IPS-18a (cell line): ENCODE data around the gene ADGRE2.
"Not testable (repeated sequence)": the region's sequence is repeated elsewhere in the genome, so short reads cannot be mapped to it uniquely, and the experiment has no call there.

Experiments used
- H3K27ac ChIP-seq: one replicate; pipeline ENCODE4 v1.5.1; 2013; ENCODE audit warnings: low read length
- H3K27me3 ChIP-seq: one replicate; pipeline ENCODE4 v1.6.1; 2013; ENCODE audit warnings: mild to moderate bottlenecking, low read length; ENCODE audit not compliant: control insufficient read depth, insufficient read depth
- H3K36me3 ChIP-seq: one replicate; pipeline ENCODE4 v1.6.1; 2013; ENCODE audit warnings: low read depth, low read length; ENCODE audit not compliant: control insufficient read depth
- H3K4me1 ChIP-seq: one replicate; pipeline ENCODE4 v1.6.1; 2013; ENCODE audit warnings: low read depth, low read length; ENCODE audit not compliant: control insufficient read depth
- H3K4me3 ChIP-seq: one replicate; pipeline ENCODE4 v1.5.1; 2013; ENCODE audit warnings: low read length
- H3K9ac ChIP-seq: one replicate; pipeline ENCODE4 v1.6.1; 2013; ENCODE audit warnings: mild to moderate bottlenecking, low read length, moderate library complexity
- H3K9me3 ChIP-seq: one replicate; pipeline ENCODE4 v1.6.1; 2013; ENCODE audit warnings: low read depth, low read length; ENCODE audit not compliant: control insufficient read depth

Gene ADGRE2

DNA sequence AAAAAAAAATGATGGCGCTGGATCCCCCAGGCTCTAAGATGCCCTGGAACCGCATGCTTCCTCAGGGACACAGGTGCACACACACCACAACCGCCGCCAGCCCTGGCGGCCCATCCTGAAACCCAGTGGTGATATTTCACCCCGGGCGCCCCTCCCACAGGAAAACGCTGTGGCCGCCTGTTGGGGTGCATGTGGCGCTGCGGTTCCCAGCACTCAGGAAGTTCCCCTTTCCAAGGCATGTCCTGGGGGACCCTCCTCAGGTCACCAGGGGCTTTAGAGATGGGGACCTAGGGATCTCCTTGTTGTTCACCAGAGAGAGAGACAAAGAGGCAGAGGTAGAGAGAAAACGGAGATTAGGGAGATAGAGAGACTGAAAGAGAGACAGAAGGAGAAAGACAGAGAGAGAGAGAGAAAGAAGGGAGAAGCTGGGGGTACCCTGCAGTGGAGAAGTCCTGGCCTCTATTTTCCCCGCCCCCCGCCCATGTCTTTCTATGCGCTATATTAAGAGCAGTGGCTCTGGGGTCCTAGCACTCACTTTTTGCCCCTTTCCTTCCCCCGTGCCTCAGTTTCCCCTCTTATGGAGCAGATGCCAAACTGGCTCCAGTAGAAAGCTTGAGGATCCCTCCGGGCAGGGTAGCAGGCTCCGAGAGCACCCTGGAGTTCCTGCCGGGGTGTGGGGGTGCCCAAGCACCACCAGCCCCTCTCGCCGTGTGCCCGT is 2.3 kb downstream of the ADGRE2 start:
- Histone ChIP-seq H3K9ac (peak overlapping the region; percentile 37), H3K27me3 (peaks cover 12% of the 10 kb centered on the region), H3K27ac (no peak overlapping the region), H3K4me1 (no peaks in the 10 kb centered on the region), H3K4me3 (peak overlapping the region; percentile 55), H3K9me3 (no peaks in the 10 kb centered on the region), H3K36me3 (no peaks in the 10 kb centered on the region)

DNA sequence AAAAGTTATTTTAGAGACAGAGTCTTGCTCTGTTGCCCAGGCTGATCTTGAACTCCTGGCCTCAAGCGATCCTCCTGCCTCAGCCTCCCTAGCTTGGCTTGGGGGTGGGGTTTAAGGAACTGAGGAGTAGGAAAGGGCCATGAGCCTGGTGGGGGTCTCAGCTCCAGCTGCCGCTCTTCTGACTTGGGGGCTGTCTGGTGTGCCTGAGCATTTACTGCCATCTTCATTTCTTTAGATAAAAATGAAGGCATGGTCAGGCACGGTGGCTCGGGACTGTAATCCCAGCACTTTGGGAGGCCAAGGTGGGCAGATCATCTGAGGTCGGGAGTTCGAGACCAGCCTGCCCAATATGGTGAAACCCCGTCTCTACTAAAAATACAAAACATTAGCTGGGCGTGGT is 3.0 kb downstream of the ADGRE2 start:
- H3K27me3 ChIP-seq, result peaks cover 12% of the 10 kb centered on the region
- not testable (repeated sequence) for H3K4me1 ChIP-seq, H3K36me3 ChIP-seq, H3K9ac ChIP-seq, H3K9me3 ChIP-seq, H3K27ac ChIP-seq
- H3K4me3 ChIP-seq, result peak overlapping the region; percentile 55

GRCh38 chr19:14774373-14774772 is 4.0 kb downstream of the ADGRE2 start:
- Histone ChIP-seq H3K36me3 (no peaks in the 10 kb centered on the region), H3K9me3 (no peaks in the 10 kb centered on the region), H3K4me1 (no peaks in the 10 kb centered on the region), H3K27me3 (peaks cover 12% of the 10 kb centered on the region), H3K27ac (no peak overlapping the region), H3K4me3 (no peak overlapping the region), H3K9ac (no peak overlapping the region)

GRCh38 chr19:14773722-14774121 is 4.6 kb downstream of the ADGRE2 start:
- not testable (repeated sequence) for H3K27ac ChIP-seq, H3K9ac ChIP-seq, H3K36me3 ChIP-seq, H3K9me3 ChIP-seq, H3K4me3 ChIP-seq, H3K4me1 ChIP-seq
- H3K27me3 ChIP-seq, result peaks cover 12% of the 10 kb centered on the region

DNA sequence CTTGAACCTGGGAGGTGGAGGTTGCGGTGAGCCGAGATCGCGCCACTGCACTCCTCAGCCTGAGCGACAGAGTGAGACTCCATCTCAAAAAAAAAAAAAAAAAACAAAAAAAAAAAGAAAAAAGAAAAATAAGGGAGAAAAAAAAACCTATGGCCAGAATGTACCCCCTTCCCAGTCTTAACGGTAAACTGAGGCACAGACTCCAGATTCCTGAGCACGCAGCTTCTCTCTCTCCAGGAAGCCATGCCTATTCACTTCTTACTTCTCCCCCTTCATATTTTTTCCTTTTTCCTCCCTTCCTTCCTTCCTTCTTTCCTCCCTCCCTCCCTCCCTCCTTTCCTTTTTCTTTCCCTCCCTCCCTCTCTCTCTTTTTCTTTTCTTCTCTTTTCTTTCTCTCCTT is 5.4 kb downstream of the ADGRE2 start:
- Histone ChIP-seq H3K27me3 (peaks cover 12% of the 10 kb centered on the region), H3K9me3 (no peaks in the 10 kb centered on the region), H3K4me3 (no peak overlapping the region), H3K36me3 (no peaks in the 10 kb centered on the region), H3K4me1 (no peaks in the 10 kb centered on the region), H3K27ac (no peak overlapping the region), H3K9ac (no peak overlapping the region)

DNA sequence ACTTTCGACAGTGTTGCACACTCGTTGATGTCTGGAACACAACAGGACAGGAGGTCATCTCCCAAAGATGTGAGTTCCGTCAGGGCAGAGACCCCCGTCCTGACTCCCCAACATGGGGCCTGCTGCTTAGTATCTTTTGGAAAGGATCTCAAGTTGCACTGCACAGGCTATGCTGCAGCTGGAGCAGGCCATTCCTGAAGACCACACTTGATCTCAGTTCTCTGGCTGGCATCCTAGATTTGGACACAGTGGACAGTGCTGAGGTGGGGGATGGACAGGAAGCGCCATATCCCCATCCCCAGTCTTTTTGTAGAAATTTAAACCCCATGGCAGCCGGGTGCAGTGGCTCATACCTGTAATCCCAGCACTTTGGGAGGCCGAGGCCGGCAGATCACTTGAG is 5.9 kb downstream of the ADGRE2 start:
- no peaks in the 10 kb centered on the region for H3K9me3 ChIP-seq
- no peaks in the 10 kb centered on the region for H3K4me1 ChIP-seq
- H3K36me3 ChIP-seq, result no peaks in the 10 kb centered on the region
- H3K27me3 ChIP-seq, result peaks cover 12% of the 10 kb centered on the region
- no peak overlapping the region for H3K4me3 ChIP-seq
- no peak overlapping the region for H3K27ac ChIP-seq
- no peak overlapping the region for H3K9ac ChIP-seq

- Histone ChIP-seq H3K27me3 (peaks cover 10% of the 10 kb centered on the region), H3K4me3 (no peak overlapping the region), H3K36me3 (no peaks in the 10 kb centered on the region), H3K4me1 (no peaks in the 10 kb centered on the region), H3K9me3 (no peaks in the 10 kb centered on the region), H3K9ac (no peak overlapping the region), H3K27ac (no peak overlapping the region)
Measured at GRCh38 chr19:14770944-14771839, 7.2 kb downstream of the ADGRE2 start.

DNA sequence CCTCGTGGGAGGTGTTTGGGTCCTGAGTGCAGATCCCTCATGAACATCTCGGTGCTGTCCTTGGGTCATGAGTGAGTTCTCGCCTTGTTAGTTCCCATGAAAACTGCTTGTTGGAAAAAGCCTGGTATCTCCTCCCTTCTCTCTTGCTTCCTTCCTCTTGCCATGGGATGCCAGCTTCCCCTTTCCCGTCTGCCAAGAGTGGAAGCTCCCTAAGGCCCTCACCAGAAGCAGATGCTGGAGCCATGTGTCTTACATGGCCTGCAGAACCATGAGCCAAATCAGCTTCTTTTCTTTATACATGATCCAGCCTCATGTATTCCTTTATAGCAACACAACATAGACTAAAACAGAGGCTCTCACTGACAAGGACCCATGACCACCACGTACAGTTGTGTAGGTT is 8.2 kb downstream of the ADGRE2 start:
- no peaks in the 10 kb centered on the region for H3K4me1 ChIP-seq
- no peak overlapping the region for H3K9ac ChIP-seq
- H3K27me3 ChIP-seq, result no peaks in the 10 kb centered on the region
- H3K36me3 ChIP-seq, result no peaks in the 10 kb centered on the region
- H3K27ac ChIP-seq, result no peak overlapping the region
- no peak overlapping the region for H3K4me3 ChIP-seq
- no peaks in the 10 kb centered on the region for H3K9me3 ChIP-seq

DNA sequence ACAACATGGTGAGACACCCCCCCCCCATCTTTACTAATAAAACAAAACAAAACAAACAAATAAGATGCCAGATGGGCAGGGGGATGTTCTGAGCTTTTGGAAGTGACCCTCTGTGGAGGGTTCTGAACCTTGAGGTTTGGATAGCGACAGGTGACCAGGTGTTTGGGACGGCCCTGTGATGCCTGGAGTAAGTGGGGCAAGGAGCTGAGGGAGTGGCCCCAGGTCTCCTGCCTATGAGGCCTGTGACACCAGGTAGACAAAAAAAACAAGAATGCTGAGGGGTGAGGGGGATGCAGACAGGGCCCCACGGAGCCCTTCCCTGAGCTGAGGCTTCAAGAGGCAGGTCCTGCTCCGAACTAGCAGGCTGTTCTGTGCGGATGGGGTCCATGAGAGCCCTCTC is 9.2 kb downstream of the ADGRE2 start:
- no peaks in the 10 kb centered on the region for H3K27me3 ChIP-seq
- H3K4me1 ChIP-seq, result no peaks in the 10 kb centered on the region
- no peak overlapping the region for H3K4me3 ChIP-seq
- H3K27ac ChIP-seq, result no peak overlapping the region
- no peak overlapping the region for H3K9ac ChIP-seq
- H3K9me3 ChIP-seq, result no peaks in the 10 kb centered on the region
- H3K36me3 ChIP-seq, result no peaks in the 10 kb centered on the region

DNA sequence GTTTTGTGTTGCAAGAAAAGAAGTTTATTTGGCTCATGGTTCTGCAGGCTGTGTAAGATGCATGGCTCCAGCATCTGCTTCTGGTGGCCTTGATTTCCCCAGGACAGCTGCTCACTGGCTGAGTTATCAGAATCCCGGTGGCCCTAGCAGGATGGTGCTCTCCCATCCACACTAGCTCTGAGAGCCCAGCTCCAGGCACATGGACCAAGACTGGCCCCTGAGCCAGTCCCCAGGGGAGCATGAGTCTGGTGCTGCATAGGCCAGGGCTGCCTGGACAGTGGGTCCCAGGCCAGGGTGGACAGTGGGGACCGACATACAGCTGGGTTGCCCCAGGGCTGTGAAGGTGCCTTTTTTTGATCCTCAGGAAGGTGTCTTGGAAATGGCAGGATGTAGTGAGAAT is 10.4 kb downstream of the ADGRE2 start:
- Histone ChIP-seq H3K9me3 (no peaks in the 10 kb centered on the region), H3K36me3 (no peaks in the 10 kb centered on the region), H3K4me3 (no peak overlapping the region), H3K4me1 (no peaks in the 10 kb centered on the region), H3K27ac (no peak overlapping the region), H3K27me3 (no peaks in the 10 kb centered on the region), H3K9ac (no peak overlapping the region)

DNA sequence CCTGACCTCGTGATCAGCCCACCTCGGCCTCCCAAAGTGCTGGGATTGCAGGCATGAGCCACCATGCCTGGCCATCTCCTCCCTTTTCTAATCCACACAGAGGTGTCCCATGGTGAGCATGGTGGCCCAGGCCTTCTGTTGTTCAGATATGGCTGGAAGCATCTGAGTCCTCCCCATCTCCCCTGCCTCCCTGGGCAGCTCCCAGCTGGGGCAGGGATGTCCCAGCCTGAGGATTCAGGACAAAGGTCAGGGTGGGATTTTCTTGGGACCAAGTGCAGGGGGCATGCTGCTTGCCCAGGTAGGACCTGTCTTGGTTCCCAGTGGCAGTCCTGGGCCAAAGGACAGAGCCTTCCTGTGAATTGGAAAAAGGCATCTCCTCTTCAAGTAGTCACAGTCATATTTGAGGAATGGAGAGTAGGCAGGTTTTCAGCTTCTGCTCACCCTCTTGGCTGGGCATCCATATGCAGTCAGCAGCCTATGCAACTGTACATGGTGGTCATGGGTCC is 10.8 kb downstream of the ADGRE2 start:
- H3K27me3 ChIP-seq, result no peaks in the 10 kb centered on the region
- no peaks in the 10 kb centered on the region for H3K9me3 ChIP-seq
- no peak overlapping the region for H3K4me3 ChIP-seq
- H3K36me3 ChIP-seq, result no peaks in the 10 kb centered on the region
- H3K9ac ChIP-seq, result no peak overlapping the region
- no peak overlapping the region for H3K27ac ChIP-seq
- no peaks in the 10 kb centered on the region for H3K4me1 ChIP-seq
